Mesenchymal stem cell (in vitro differentiated cells and primary cell): ENCODE measurements around the gene RNF112.
"Not testable (repeated sequence)": the region's sequence is repeated elsewhere in the genome, so short reads cannot be mapped to it uniquely, and the experiment has no call there.

Experiments
- DNase-seq: peaks from one replicate; pipeline ENCODE4 v3.0.0-alpha.2; 2013
- H2AFZ ChIP-seq: one replicate; pipeline ENCODE4 v1.6.1; 2013; ENCODE audit warnings: low read depth, mild to moderate bottlenecking, control low read depth, inconsistent platforms, low read length, moderate library complexity
- H2AK5ac ChIP-seq: 2 replicates; pipeline ENCODE4 v1.6.1; 2013; ENCODE audit warnings: low read length, moderate library complexity, mild to moderate bottlenecking, inconsistent platforms; ENCODE audit not compliant: severe bottlenecking
- H2BK120ac ChIP-seq: one replicate; pipeline ENCODE4 v1.6.1; 2013; ENCODE audit warnings: low read depth, mild to moderate bottlenecking, inconsistent platforms, low read length, moderate library complexity
- H2BK12ac ChIP-seq, 2 experiments: one replicate each; pipeline ENCODE4 v1.6.1; 2013; ENCODE audit warnings: inconsistent platforms in 2 of 2, low read length in 2 of 2, mild to moderate bottlenecking in 2 of 2, moderate library complexity in 2 of 2, control low read depth in 1 of 2
- H2BK15ac ChIP-seq: one replicate; pipeline ENCODE4 v1.6.1; 2013; ENCODE audit warnings: mild to moderate bottlenecking, low read depth, inconsistent platforms; ENCODE audit not compliant: poor library complexity, severe bottlenecking
- H2BK5ac ChIP-seq: 2 replicates; pipeline ENCODE4 v1.6.1; 2013; ENCODE audit warnings: low read depth, mild to moderate bottlenecking, low read length, control low read depth, inconsistent platforms; ENCODE audit not compliant: poor library complexity, severe bottlenecking
- H3K14ac ChIP-seq, 2 experiments: one replicate each; pipeline ENCODE4 v1.6.1; 2013; ENCODE audit warnings: inconsistent platforms in 2 of 2, low read length in 2 of 2, control low read depth in 1 of 2, mild to moderate bottlenecking in 1 of 2, moderate library complexity in 1 of 2
- H3K18ac ChIP-seq, 2 experiments: one replicate each; pipeline ENCODE4 v1.6.1; 2013; ENCODE audit warnings: inconsistent platforms in 2 of 2, low read length in 2 of 2, control low read depth in 1 of 2, low read depth in 1 of 2, mild to moderate bottlenecking in 1 of 2
- H3K23ac ChIP-seq, 2 experiments: one replicate each; pipeline ENCODE4 v1.6.1; 2013; ENCODE audit warnings: inconsistent platforms in 2 of 2, low read length in 2 of 2, mild to moderate bottlenecking in 2 of 2, moderate library complexity in 2 of 2, control low read depth in 1 of 2
- H3K27ac ChIP-seq: 2 replicates; pipeline ENCODE4 v1.5.1; 2013; ENCODE audit warnings: mild to moderate bottlenecking, moderate library complexity, low read length, control low read depth, inconsistent platforms; ENCODE audit not compliant: poor library complexity, severe bottlenecking
- H3K27me3 ChIP-seq, 2 experiments: 2 replicates each; pipeline versions ENCODE4 v1.6.1 to v1.7.0; 2013; ENCODE audit warnings: low read length in 2 of 2, mild to moderate bottlenecking in 2 of 2, moderate library complexity in 2 of 2, control low read depth in 1 of 2, inconsistent platforms in 1 of 2; ENCODE audit not compliant: control insufficient read depth in 1 of 2, insufficient read depth in 1 of 2
- H3K36me3 ChIP-seq, 2 experiments: 2 replicates each; pipeline versions ENCODE4 v1.6.1 to v1.7.0; 2013; ENCODE audit warnings: low read length in 2 of 2, control low read depth in 1 of 2, inconsistent platforms in 1 of 2, low read depth in 1 of 2, mild to moderate bottlenecking in 1 of 2; ENCODE audit not compliant: insufficient read depth in 2 of 2, control insufficient read depth in 1 of 2
- H3K4ac ChIP-seq, 2 experiments: one replicate each; pipeline ENCODE4 v1.6.1; 2013; ENCODE audit warnings: inconsistent platforms in 2 of 2, low read length in 2 of 2, mild to moderate bottlenecking in 2 of 2, moderate library complexity in 2 of 2, control low read depth in 1 of 2, low read depth in 1 of 2
- H3K4me1 ChIP-seq: 2 replicates; pipeline ENCODE4 v1.6.1; 2013; ENCODE audit warnings: low read depth, low read length, control low read depth; ENCODE audit not compliant: control insufficient read depth, insufficient read depth
- H3K4me2 ChIP-seq: 2 replicates; pipeline ENCODE4 v1.6.1; 2013; ENCODE audit warnings: low read length, mild to moderate bottlenecking, inconsistent platforms; ENCODE audit not compliant: poor library complexity, severe bottlenecking
- H3K4me3 ChIP-seq, 2 experiments: 2 replicates each; pipeline versions ENCODE4 v1.5.1 to v1.7.0; 2013; ENCODE audit warnings: low read length in 2 of 2, mild to moderate bottlenecking in 2 of 2, control low read depth in 1 of 2, low read depth in 1 of 2; ENCODE audit not compliant: insufficient read depth in 1 of 2
- H3K79me1 ChIP-seq: replicated peaks from 2 replicates; pipeline ENCODE4 v1.6.1; 2013; ENCODE audit warnings: mild to moderate bottlenecking, control low read depth, low read length, inconsistent platforms; ENCODE audit not compliant: poor library complexity, severe bottlenecking
- H3K9ac ChIP-seq: 2 replicates; pipeline ENCODE4 v1.7.0; 2013; ENCODE audit warnings: mild to moderate bottlenecking, low read length, moderate library complexity
- H3K9me3 ChIP-seq: 2 replicates; pipeline ENCODE4 v1.7.0; 2013; ENCODE audit warnings: mild to moderate bottlenecking, low read length; ENCODE audit not compliant: control insufficient read depth
- H4K8ac ChIP-seq: one replicate; pipeline ENCODE4 v1.6.1; 2013; ENCODE audit warnings: inconsistent platforms, mild to moderate bottlenecking, low read length, moderate library complexity
- H4K91ac ChIP-seq: one replicate; pipeline ENCODE4 v1.6.1; 2013; ENCODE audit warnings: mild to moderate bottlenecking, low read length, inconsistent platforms
- WGBS: methylation state at CpG from one replicate; pipeline ENCODE4 v1.1.7; 2013; ENCODE audit warnings: mixed read lengths; 5-methylcytosine and 5-hydroxymethylcytosine counted together

The RNF112 gene

DNA sequence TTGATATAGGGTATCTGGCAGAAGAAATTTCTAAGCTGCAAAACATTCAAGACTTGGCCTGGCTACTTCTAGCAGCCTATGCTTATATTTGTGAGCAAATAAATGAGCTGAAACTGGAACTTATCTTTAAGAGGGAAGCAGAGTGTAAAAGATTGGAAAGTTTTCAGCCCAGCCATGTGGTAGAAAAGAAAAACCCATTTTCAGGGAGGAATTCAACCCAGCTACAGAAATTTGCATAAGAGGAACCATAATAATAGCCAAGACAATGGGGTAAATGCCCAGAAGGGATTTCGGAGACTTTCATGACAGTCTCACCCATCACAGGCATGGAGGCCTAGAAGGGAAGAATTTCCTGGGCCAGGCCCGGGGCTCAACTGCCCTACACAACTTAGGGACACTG lies 31.7 kb downstream of the RNF112 start:
- no peak overlapping the region for H4K8ac ChIP-seq
- no peaks in the 10 kb centered on the region for H3K79me1 ChIP-seq
- peaks cover 10% of the 10 kb centered on the region for H3K9me3 ChIP-seq
- no peaks in the 10 kb centered on the region for H3K27me3 ChIP-seq
- H3K18ac ChIP-seq = no peak overlapping the region
- H3K4me1 ChIP-seq = peaks cover 2% of the 10 kb centered on the region
- H3K4me2 ChIP-seq = no peak overlapping the region
- H3K27ac ChIP-seq = no peak overlapping the region
- H3K36me3 ChIP-seq = no peaks in the 10 kb centered on the region
- no peak overlapping the region for H3K14ac ChIP-seq
- H3K23ac ChIP-seq = no peak overlapping the region
- no peak overlapping the region for H2AK5ac ChIP-seq
- no peak for DNase-seq
- no peak overlapping the region for H2AFZ ChIP-seq
- no peak overlapping the region for H2BK5ac ChIP-seq
- no peak overlapping the region for H3K4ac ChIP-seq
- no peak overlapping the region for H2BK15ac ChIP-seq
- H4K91ac ChIP-seq = no peak overlapping the region
- no peak overlapping the region for H3K9ac ChIP-seq
- 100% methylated on average over 1 of the region's 2 CpGs for WGBS
- H3K4me3 ChIP-seq = no peak overlapping the region
- no peak overlapping the region for H2BK12ac ChIP-seq
- H2BK120ac ChIP-seq = no peak overlapping the region

DNA sequence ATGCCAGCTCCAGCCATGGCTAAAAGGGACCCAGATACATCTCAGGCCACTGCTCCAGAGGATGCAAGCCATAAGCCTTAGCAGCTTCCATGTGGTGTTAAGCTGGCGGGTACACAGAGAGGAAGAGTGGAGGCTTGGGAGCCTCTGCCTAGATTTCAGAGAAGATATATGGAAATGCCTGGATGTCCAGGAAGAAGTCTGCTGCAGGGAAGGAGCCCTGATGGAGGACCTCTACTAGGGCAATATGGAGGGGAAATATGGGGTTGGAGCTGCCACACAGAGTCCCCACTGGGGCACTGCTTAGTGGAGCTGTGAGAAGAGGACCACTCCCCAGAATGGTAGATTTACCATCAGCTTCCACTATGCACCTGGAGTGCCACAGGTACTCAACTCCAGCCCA lies 32.1 kb downstream of the RNF112 start:
- no peak overlapping the region for H4K8ac ChIP-seq

DNA sequence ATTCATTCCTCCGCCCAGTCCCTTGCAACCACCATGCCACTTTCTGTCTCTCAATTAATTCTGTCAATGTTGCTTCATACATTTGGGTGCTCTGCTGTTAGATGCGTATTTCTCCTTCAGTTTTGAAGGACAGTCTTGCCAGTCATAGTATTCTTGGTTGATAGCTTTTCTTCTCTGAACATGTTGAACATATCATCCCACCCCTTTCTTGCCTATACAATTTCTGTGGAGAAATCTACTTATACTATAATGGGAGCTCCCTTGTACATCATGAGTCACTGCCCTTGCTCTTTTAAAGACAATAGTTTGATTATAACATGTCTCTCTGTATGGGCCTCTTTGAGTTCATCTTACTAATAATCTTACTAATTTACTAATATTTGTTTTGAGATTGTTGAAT lies 34.1 kb downstream of the RNF112 start:
- Histone ChIP-seq H3K79me1 (no peaks in the 10 kb centered on the region), H2AK5ac (no peak overlapping the region), H3K27ac (no peak overlapping the region), H3K4me2 (no peak overlapping the region), H2AFZ (no peak overlapping the region), H3K14ac (no peak overlapping the region), H2BK15ac (no peak overlapping the region), H2BK120ac (no peak overlapping the region), H2BK12ac (no peak overlapping the region), H3K27me3 (no peaks in the 10 kb centered on the region), H3K4me1 (peaks cover 2% of the 10 kb centered on the region), H3K36me3 (no peaks in the 10 kb centered on the region), H3K23ac (no peak overlapping the region), H3K4ac (no peak overlapping the region), H2BK5ac (no peak overlapping the region), H4K8ac (no peak overlapping the region), H3K9ac (no peak overlapping the region), H3K18ac (no peak overlapping the region), H3K4me3 (peak overlapping the region in 1 of 2 experiments; percentile 0), H3K9me3 (peaks cover 10% of the 10 kb centered on the region), H4K91ac (no peak overlapping the region)
- no peak for DNase-seq
- 91% methylated on average over 1 of the region's 2 CpGs for whole genome bisulfite sequencing

More for the DNA sequence above, 32.1 kb downstream of the RNF112 start:
- H3K9ac ChIP-seq = no peak overlapping the region
- H2BK120ac ChIP-seq = no peak overlapping the region
- H2BK12ac ChIP-seq = no peak overlapping the region
- 93% methylated on average over 1 of the region's 1 CpG for WGBS
- H3K4me1 ChIP-seq = peaks cover 2% of the 10 kb centered on the region
- H3K23ac ChIP-seq = no peak overlapping the region
- H2BK5ac ChIP-seq = no peak overlapping the region
- no peak overlapping the region for H3K4me3 ChIP-seq
- no peak overlapping the region for H3K4ac ChIP-seq
- no peak overlapping the region for H3K27ac ChIP-seq
- H4K91ac ChIP-seq = no peak overlapping the region
- H3K18ac ChIP-seq = no peak overlapping the region
- no peak overlapping the region for H2BK15ac ChIP-seq
- H3K4me2 ChIP-seq = no peak overlapping the region
- H3K9me3 ChIP-seq = peaks cover 10% of the 10 kb centered on the region
- H3K36me3 ChIP-seq = no peaks in the 10 kb centered on the region
- no peaks in the 10 kb centered on the region for H3K27me3 ChIP-seq
- no peak for DNase-seq
- no peaks in the 10 kb centered on the region for H3K79me1 ChIP-seq
- H2AFZ ChIP-seq = no peak overlapping the region
- H2AK5ac ChIP-seq = no peak overlapping the region
- no peak overlapping the region for H3K14ac ChIP-seq

DNA sequence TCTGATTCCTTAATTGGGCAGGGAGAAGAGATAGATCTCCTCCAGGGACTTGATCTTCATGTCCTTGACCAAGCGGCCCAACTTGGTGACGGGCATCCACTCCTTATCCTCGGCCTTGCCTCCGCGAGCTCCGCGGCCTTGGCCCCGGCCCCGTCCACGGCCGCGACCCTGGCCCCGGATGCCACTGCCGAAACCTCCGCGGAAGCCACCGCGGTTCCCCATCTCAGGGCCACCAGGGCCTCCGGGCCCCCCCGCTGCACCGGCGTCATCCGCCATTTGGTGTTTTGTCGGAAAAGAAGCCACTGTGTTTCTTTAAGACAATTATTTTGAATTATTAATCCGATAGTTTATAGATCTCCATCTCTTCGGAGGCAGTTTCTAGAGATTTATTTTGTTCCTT lies 35.5 kb downstream of the RNF112 start:
- H2AK5ac ChIP-seq, H3K14ac ChIP-seq, H3K27ac ChIP-seq, H3K79me1 ChIP-seq, H4K8ac ChIP-seq, H2BK5ac ChIP-seq, H2AFZ ChIP-seq, H3K4me3 ChIP-seq, DNase-seq, H3K36me3 ChIP-seq, H3K4me2 ChIP-seq, H3K4me1 ChIP-seq, H3K27me3 ChIP-seq, H3K23ac ChIP-seq: not testable (repeated sequence)
- peak overlapping the region in 1 of 2 experiments; percentile 54 for H3K18ac ChIP-seq
- H3K4ac ChIP-seq = peak overlapping the region in 1 of 2 experiments; percentile 89
- peak overlapping the region; percentile 77 for H3K9ac ChIP-seq
- H2BK12ac ChIP-seq = peak overlapping the region in 1 of 2 experiments; percentile 45
- peaks cover 10% of the 10 kb centered on the region for H3K9me3 ChIP-seq
- peak overlapping the region; percentile 49 for H2BK120ac ChIP-seq
- peak overlapping the region; percentile 80 for H4K91ac ChIP-seq
- peak overlapping the region; percentile 90 for H2BK15ac ChIP-seq
- WGBS = 92% methylated on average over 18 of the region's 26 CpGs
